Peyer's patch (tissue), 4 donors: Measurements from ENCODE around the gene NR2F2. TPM values are rescaled to one million over a fixed set of nuclear protein-coding genes. Genes with fewer than 3 reads are reported as not detected.

Experiments
- DNase-seq, 3 donors: peaks; one replicate each; pipeline ENCODE4 v3.0.0-alpha.2; 2017 to 2019
- H3K27ac ChIP-seq, 4 donors: fragments of 200-600 bp; sonication (generic); one replicate each; pipeline ENCODE4 v1.5.1; 2016 to 2019
- H3K27me3 ChIP-seq, 2 donors: fragments of 200-600 bp; sonication (generic); one replicate each; pipeline ENCODE4 v1.5.1; 2019
- H3K36me3 ChIP-seq, 3 donors: fragments of 200-600 bp; sonication (generic); one replicate each; pipeline ENCODE4 v1.5.1; 2016 to 2019
- H3K4me1 ChIP-seq, 4 donors: fragments of 200-600 bp; sonication (generic); one replicate each; pipeline ENCODE4 v1.5.1; 2016 to 2019
- H3K4me3 ChIP-seq, 4 donors: fragments of 200-600 bp; sonication (generic); 1 replicate in 3 of 4; 2 replicates in 1 of 4; pipeline ENCODE4 v1.5.1; 2016 to 2019; ENCODE audit warnings: mild to moderate bottlenecking in 1 of 4
- H3K9me3 ChIP-seq, 4 donors: fragments of 200-600 bp; sonication (generic); one replicate each; pipeline ENCODE4 v1.5.1; 2016 to 2019; ENCODE audit warnings: mild to moderate bottlenecking in 1 of 4
- POLR2A ChIP-seq, 2 donors: fragments of 450-650 bp; IDR thresholded peaks; one replicate each; pipeline ENCODE4 v1.5.1; 2017; ENCODE audit warnings: antibody characterized with exemption in 2 of 2, mild to moderate bottlenecking in 2 of 2, moderate library complexity in 2 of 2
- total RNA-seq, 4 donors: library from RNA; depleted of rRNA; stranded (reverse); fragments of >200 nt; gene quantifications; one replicate each; pipeline ENCODE4 v1.1.0, GENCODE V29; 2016
- TF ChIP-seq, protein P1 (sequence below), 6 experiments: fragments of 450-650 bp in 4 of 6; fragments of 200-600 bp in 2 of 6; sonication (generic) in 1 of 6; IDR thresholded peaks; one replicate each; pipeline ENCODE4 v1.5.1; 2017 to 2019; ENCODE audit warnings: antibody characterized with exemption in 6 of 6, mild to moderate bottlenecking in 3 of 6, moderate library complexity in 1 of 6

NR2F2 gene
- total RNA-seq, 4 donors from 2014 or later, result 7.9 to 20.9 (median 15.3) TPM

GRCh38 chr15:96344706-96345559 lies 14.4 kb downstream of the NR2F2 start:
- TF ChIP-seq, protein P1, sequence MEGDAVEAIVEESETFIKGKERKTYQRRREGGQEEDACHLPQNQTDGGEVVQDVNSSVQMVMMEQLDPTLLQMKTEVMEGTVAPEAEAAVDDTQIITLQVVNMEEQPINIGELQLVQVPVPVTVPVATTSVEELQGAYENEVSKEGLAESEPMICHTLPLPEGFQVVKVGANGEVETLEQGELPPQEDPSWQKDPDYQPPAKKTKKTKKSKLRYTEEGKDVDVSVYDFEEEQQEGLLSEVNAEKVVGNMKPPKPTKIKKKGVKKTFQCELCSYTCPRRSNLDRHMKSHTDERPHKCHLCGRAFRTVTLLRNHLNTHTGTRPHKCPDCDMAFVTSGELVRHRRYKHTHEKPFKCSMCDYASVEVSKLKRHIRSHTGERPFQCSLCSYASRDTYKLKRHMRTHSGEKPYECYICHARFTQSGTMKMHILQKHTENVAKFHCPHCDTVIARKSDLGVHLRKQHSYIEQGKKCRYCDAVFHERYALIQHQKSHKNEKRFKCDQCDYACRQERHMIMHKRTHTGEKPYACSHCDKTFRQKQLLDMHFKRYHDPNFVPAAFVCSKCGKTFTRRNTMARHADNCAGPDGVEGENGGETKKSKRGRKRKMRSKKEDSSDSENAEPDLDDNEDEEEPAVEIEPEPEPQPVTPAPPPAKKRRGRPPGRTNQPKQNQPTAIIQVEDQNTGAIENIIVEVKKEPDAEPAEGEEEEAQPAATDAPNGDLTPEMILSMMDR (IDR thresholded peaks at IDR 0.05), result no peak
- TF ChIP-seq POLR2A (IDR thresholded peaks at IDR 0.05), result no peak
- Histone ChIP-seq H3K27me3 (no peaks in the 10 kb centered on the region), H3K36me3 (no peaks in the 10 kb centered on the region), H3K4me3 (peak overlapping the region in 2 of 4 donors; percentile 47 to 85), H3K9me3 (no peaks in the 10 kb centered on the region), H3K4me1 (peaks cover 0 to 40% (median 0%) of the 10 kb centered on the region in 4 donors), H3K27ac (peak overlapping the region; percentile 62 to 95 (median 78))
- peak in 1 of 3 donors; percentile 40 for DNase-seq

DNA sequence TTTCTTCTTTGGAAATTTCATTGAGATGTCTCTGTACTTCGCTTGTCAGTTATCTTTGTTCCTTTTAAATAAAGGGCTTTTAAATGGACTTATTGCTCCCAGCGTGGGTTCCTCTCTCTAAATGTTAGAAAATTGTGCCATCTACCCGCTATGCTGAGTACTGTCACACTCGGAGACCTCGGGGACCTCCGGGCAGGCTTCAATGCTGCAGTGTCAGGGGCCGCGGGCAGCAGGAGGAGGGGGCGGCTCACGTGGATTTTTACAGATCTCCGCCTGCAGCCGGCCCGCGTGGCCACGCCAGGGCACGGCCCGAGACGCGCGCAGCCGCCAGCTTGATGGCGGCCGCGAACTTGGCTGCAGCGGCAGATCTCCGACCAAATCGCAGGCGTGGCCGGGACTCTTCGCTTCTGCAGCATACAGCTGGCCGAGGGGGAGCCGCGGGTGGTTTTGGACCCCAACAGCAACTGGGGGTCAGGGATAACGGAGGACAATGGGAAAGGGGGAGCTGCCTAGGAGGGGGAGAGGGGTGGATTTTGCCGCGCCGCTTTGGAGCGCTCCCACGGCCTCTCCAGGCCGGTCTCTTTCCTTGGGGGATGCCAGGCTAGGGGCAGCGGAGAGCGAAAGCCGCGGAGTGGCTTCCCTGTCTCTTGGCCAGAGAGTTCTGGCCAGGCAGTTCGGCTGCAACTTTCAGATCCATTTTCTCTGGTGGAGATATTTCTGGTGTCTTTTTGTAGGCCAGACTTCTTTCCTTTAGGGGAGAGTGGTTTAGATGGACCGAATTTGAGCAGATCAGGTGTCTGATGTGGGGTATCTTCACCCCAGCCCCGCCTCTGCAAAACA lies 15.3 kb downstream of the NR2F2 start:
- Histone ChIP-seq H3K9me3 (no peaks in the 10 kb centered on the region), H3K27me3 (no peaks in the 10 kb centered on the region), H3K36me3 (no peaks in the 10 kb centered on the region), H3K4me3 (peak overlapping the region; percentile 17 to 52 (median 32)), H3K4me1 (peaks cover 0 to 40% (median 0%) of the 10 kb centered on the region in 4 donors), H3K27ac (peak overlapping the region; percentile 62 to 95 (median 73))
- DNase-seq, result peak in 2 of 3 donors; percentile 63 to 71
- TF ChIP-seq, protein P1 (IDR thresholded peaks at IDR 0.05), result peak in 4 of 6 experiments; percentile 42 to 68 (median 62)
- TF ChIP-seq POLR2A (IDR thresholded peaks at IDR 0.05), result no peak

DNA sequence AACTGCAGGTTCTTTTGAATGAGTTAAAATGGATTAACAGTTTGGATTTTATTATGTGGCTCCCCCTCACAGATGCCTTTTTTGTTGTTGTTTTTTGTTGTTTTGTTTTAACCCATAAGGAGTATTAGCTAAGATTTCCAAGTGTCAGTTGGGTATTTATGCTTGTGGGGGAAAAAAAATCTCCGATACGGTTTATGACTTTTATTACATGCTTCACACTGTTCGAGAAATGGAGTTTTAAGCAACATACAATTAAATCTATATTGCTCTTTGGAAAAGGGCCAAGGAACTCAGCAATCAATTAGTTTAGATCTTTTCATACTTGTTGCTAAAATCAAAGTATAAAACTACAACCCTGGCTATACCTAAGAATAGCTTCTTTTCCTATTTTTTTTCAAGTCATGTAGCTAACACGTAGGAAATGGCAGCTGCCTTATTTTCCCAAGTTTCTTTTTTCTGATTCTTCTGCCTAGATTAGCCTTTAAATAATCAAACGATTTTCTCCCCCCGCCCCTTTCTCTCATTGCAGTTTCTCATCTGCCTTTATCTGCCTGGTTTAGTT lies 16.0 kb downstream of the NR2F2 start:
- H3K36me3 ChIP-seq, result no peaks in the 10 kb centered on the region
- no peaks in the 10 kb centered on the region for H3K27me3 ChIP-seq
- no peak for DNase-seq
- TF ChIP-seq POLR2A (IDR thresholded peaks at IDR 0.05), result no peak
- TF ChIP-seq, protein P1 (IDR thresholded peaks at IDR 0.05), result no peak
- H3K4me3 ChIP-seq, result peak overlapping the region in 3 of 4 donors; percentile 13 to 52 (median 47)
- H3K27ac ChIP-seq, result peak overlapping the region; percentile 59 to 95 (median 73)
- H3K9me3 ChIP-seq, result no peaks in the 10 kb centered on the region
- H3K4me1 ChIP-seq, result peaks cover 0 to 37% (median 0%) of the 10 kb centered on the region in 4 donors

- H3K27me3 ChIP-seq, result no peaks in the 10 kb centered on the region
- peak overlapping the region; percentile 6 to 52 (median 24) for H3K4me3 ChIP-seq
- peak in 2 of 3 donors; percentile 47 to 52 for DNase-seq
These were observed 16.9 kb downstream of the NR2F2 start for GRCh38 chr15:96347181-96348111.

More at GRCh38 chr15:96347181-96348111, 16.9 kb downstream of the NR2F2 start:
- Histone ChIP-seq H3K36me3 (no peaks in the 10 kb centered on the region), H3K9me3 (no peaks in the 10 kb centered on the region), H3K27ac (peak overlapping the region; percentile 59 to 95 (median 76)), H3K4me1 (peaks cover 0 to 27% (median 0%) of the 10 kb centered on the region in 4 donors)
- TF ChIP-seq POLR2A (IDR thresholded peaks at IDR 0.05), result no peak
- TF ChIP-seq, protein P1 (IDR thresholded peaks at IDR 0.05), result no peak
